NCI-H146 treated with DMSO at 0.1 percent for 48 hours (cell line): Measurements from ENCODE around the gene STUM.
"Not testable (repeated sequence)": the region's sequence is repeated elsewhere in the genome, so short reads cannot be mapped to it uniquely, and the experiment has no call there.

Experiments used
- DNase-seq: peaks from one replicate; lab custom pipeline; 2025; ENCODE audit not compliant: unreplicated experiment; lab: John Stamatoyannopoulos, UW

The STUM gene

GRCh38 chr1:226579781-226580323 lies 31.3 kb downstream of the STUM start:
- no peak for DNase-seq

- DNase-seq, result no peak
These were observed 32.2 kb downstream of the STUM start for GRCh38 chr1:226580625-226581270.

- DNase-seq, result no peak
These were observed 33.2 kb downstream of the STUM start for GRCh38 chr1:226581650-226582330.

- no peak for DNase-seq
These were observed 34.4 kb downstream of the STUM start for GRCh38 chr1:226582966-226583365.

- DNase-seq, result no peak
These were observed 35.6 kb downstream of the STUM start for GRCh38 chr1:226584164-226584563.

- DNase-seq, result no peak
These were observed 37.6 kb downstream of the STUM start for GRCh38 chr1:226586116-226586515.

GRCh38 chr1:226586650-226587422 lies 38.3 kb downstream of the STUM start:
- no peak for DNase-seq

GRCh38 chr1:226588484-226588883 lies 39.9 kb downstream of the STUM start:
- no peak for DNase-seq

GRCh38 chr1:226589008-226589733 lies 40.6 kb downstream of the STUM start:
- no peak for DNase-seq

GRCh38 chr1:226590614-226591013 lies 42.0 kb downstream of the STUM start:
- DNase-seq, result no peak

- DNase-seq, result no peak
These were observed 45.0 kb downstream of the STUM start for GRCh38 chr1:226593541-226593940.

GRCh38 chr1:226596531-226597165 lies 48.1 kb downstream of the STUM start:
- DNase-seq, result no peak

- DNase-seq, result no peak
These were observed 49.3 kb downstream of the STUM start for GRCh38 chr1:226597616-226598454.

GRCh38 chr1:226598455-226598849 lies 49.9 kb downstream of the STUM start:
- no peak for DNase-seq

- not testable (repeated sequence) for DNase-seq
These were observed 50.4 kb downstream of the STUM start for GRCh38 chr1:226598955-226599354.

GRCh38 chr1:226599636-226600238 lies 51.2 kb downstream of the STUM start:
- DNase-seq, result no peak

- no peak for DNase-seq
These were observed 51.7 kb downstream of the STUM start for GRCh38 chr1:226600254-226600653.

- DNase-seq, result no peak
These were observed 52.9 kb downstream of the STUM start for GRCh38 chr1:226601456-226601855.
